Measurements from ENCODE around the gene CAMKMT. TPM values are rescaled to one million over a fixed set of nuclear protein-coding genes. Genes with fewer than 3 reads are reported as not detected.

CAMKMT gene
- total and polyA plus RNA-seq, 2 donors (not counting 1 experiment from before 2014, with no cell fraction given), result 6.2 to 23.3 TPM

DNA sequence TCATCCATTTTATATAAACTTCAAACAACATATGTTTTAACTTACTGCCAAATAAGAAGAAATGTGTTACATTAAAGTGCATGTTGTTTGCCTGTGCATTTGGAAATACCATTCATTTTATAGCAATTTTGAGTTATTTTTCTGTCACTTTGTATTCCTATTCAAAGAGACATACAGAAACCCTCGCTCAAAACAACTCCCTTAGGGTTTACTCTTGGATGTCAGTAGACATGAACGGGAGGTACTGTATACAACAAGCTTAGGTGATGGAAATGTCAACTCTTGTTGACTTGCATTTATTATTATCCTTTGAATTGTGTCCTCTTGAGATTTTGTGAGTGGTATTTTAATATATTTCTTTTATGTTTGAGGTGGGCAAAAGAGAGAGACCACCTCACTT lies 132.3 kb downstream of the CAMKMT start:
- no peaks in the 10 kb centered on the region for H3K9me3 ChIP-seq (ENCODE audit: control extremely low read depth in 1 of 3, control insufficient read depth in 2 of 3, insufficient read depth in 1 of 3, low read length in 2 of 3)
- no peak overlapping the region for H2AFZ ChIP-seq (ENCODE audit: insufficient read depth, low read depth, low read length, poor library complexity, severe bottlenecking)
- no peaks in the 10 kb centered on the region for H3K4me1 Mint-ChIP-seq
- H3K4me3 ChIP-seq (ENCODE audit: control extremely low read depth in 1 of 5, extremely low read depth in 1 of 5, insufficient read depth in 1 of 5, low read depth in 2 of 5, low read length in 4 of 5), result no peak overlapping the region
- H3K9me3 Mint-ChIP-seq (ENCODE audit: insufficient read depth), result no peaks in the 10 kb centered on the region
- no peak overlapping the region for H3K27ac Mint-ChIP-seq
- no peaks in the 10 kb centered on the region for H3K36me3 ChIP-seq (replicated peaks in 1 of 2; ENCODE audit: control extremely low read depth in 1 of 2, control insufficient read depth in 1 of 2, extremely low read depth in 1 of 2, insufficient read depth in 2 of 2, low read length in 1 of 2)
- no CpG with 5 or more reads among the region's 2 CpGs for WGBS (ENCODE audit: insufficient coverage)
- ChIA-PET POLR2A (no interaction called here), CTCF (no interaction called here)
- no peaks in the 10 kb centered on the region for H3K79me2 ChIP-seq (ENCODE audit: control insufficient read depth, insufficient read depth, low read length)
- H3K27ac ChIP-seq (ENCODE audit: low read length in 2 of 2), result no peak overlapping the region
- no peak overlapping the region for H3K9ac ChIP-seq (ENCODE audit: low read length)
- H3K4me2 ChIP-seq (replicated peaks; ENCODE audit: low read depth, low read length, poor library complexity, severe bottlenecking), result no peak overlapping the region
- DNase-seq (no peak), ATAC-seq (ENCODE audit: low read depth) (no peak)
- intact Hi-C loops (cut with micrococcal nuclease), result no loop called here
- no peaks in the 10 kb centered on the region for H3K4me1 ChIP-seq (ENCODE audit: control insufficient read depth in 2 of 2, insufficient read depth in 2 of 2, low read length in 2 of 2)
- no peaks in the 10 kb centered on the region for H4K20me1 ChIP-seq (ENCODE audit: control insufficient read depth, insufficient read depth, low read length, poor library complexity, severe bottlenecking)
- no peaks in the 10 kb centered on the region for H3K27me3 ChIP-seq (replicated peaks in 1 of 4; ENCODE audit: control extremely low read depth in 1 of 4, control insufficient read depth in 3 of 4, insufficient read depth in 4 of 4, low read length in 3 of 4)
- H3K4me3 Mint-ChIP-seq, result no peak overlapping the region
- H3K27me3 Mint-ChIP-seq, result no peaks in the 10 kb centered on the region
- TF ChIP-seq EZH2 (IDR thresholded peaks at IDR 0.05; ENCODE audit: borderline replicate concordance, insufficient read depth, low read depth, low read length, poor library complexity, severe bottlenecking) (no peak), CTCF (IDR thresholded peaks at IDR 0.05) (no peak)

DNA sequence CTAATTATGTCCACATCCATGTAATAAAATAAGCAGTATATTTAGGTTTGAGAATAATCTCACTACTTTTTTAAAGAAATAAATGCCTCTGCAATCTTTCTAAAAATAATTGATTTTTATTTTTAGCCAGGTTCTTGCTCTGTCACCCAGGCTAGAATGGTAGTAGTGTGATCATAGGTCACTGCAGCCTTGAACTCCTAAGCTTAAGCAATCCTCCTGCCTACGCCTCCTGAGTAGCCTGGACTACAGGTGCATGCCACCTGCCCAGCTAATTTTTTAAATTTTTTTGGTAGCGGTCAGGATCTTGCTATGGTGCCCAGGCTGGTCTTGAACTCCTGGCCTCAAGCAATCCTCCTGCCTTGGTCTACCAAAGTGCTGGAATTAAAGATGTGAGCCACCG lies 133.3 kb downstream of the CAMKMT start:
- H3K9ac ChIP-seq (ENCODE audit: low read length), result no peak overlapping the region
- no peak overlapping the region for H3K4me2 ChIP-seq (replicated peaks; ENCODE audit: low read depth, low read length, poor library complexity, severe bottlenecking)
- no peaks in the 10 kb centered on the region for H3K27me3 ChIP-seq (replicated peaks in 1 of 4; ENCODE audit: control extremely low read depth in 1 of 4, control insufficient read depth in 3 of 4, insufficient read depth in 4 of 4, low read length in 3 of 4)
- intact Hi-C loops (cut with micrococcal nuclease), result no loop called here
- H3K4me3 ChIP-seq (ENCODE audit: control extremely low read depth in 1 of 5, extremely low read depth in 1 of 5, insufficient read depth in 1 of 5, low read depth in 2 of 5, low read length in 4 of 5), result no peak overlapping the region
- Mint-ChIP-seq H3K4me1 (no peaks in the 10 kb centered on the region), H3K9me3 (ENCODE audit: insufficient read depth) (no peaks in the 10 kb centered on the region), H3K27ac (no peak overlapping the region), H3K27me3 (no peaks in the 10 kb centered on the region), H3K4me3 (no peak overlapping the region)
- 100% methylated on average over 2 of the region's 3 CpGs for WGBS (ENCODE audit: insufficient coverage)
- H3K36me3 ChIP-seq (replicated peaks in 1 of 2; ENCODE audit: control extremely low read depth in 1 of 2, control insufficient read depth in 1 of 2, extremely low read depth in 1 of 2, insufficient read depth in 2 of 2, low read length in 1 of 2), result no peaks in the 10 kb centered on the region
- no peaks in the 10 kb centered on the region for H3K9me3 ChIP-seq (ENCODE audit: control extremely low read depth in 1 of 3, control insufficient read depth in 2 of 3, insufficient read depth in 1 of 3, low read length in 2 of 3)
- H3K4me1 ChIP-seq (ENCODE audit: control insufficient read depth in 2 of 2, insufficient read depth in 2 of 2, low read length in 2 of 2), result no peaks in the 10 kb centered on the region
- no peak overlapping the region for H2AFZ ChIP-seq (ENCODE audit: insufficient read depth, low read depth, low read length, poor library complexity, severe bottlenecking)
- POLR2A ChIA-PET, result no interaction called here
- H4K20me1 ChIP-seq (ENCODE audit: control insufficient read depth, insufficient read depth, low read length, poor library complexity, severe bottlenecking), result no peaks in the 10 kb centered on the region
- CTCF ChIA-PET, result no interaction called here
- no peak for TF ChIP-seq CTCF (IDR thresholded peaks at IDR 0.05)
- no peak for TF ChIP-seq EZH2 (IDR thresholded peaks at IDR 0.05; ENCODE audit: borderline replicate concordance, insufficient read depth, low read depth, low read length, poor library complexity, severe bottlenecking)
- no peaks in the 10 kb centered on the region for H3K79me2 ChIP-seq (ENCODE audit: control insufficient read depth, insufficient read depth, low read length)
- ATAC-seq (ENCODE audit: low read depth), result no peak
- no peak for DNase-seq
- no peak overlapping the region for H3K27ac ChIP-seq (ENCODE audit: low read length in 2 of 2)

Measured in B cell (primary cell).